ENCODE data around the gene GRK5.

GRCh38 chr10:119297207-119297968 is 90.0 kb downstream of the GRK5 start:
- no peak for TF ChIP-seq POLR2AphosphoS5 (IDR thresholded peaks at IDR 0.05)
- no peak for TF ChIP-seq MXI1 (conservative IDR thresholded peaks at IDR 0.05; ENCODE audit: poor library complexity, severe bottlenecking)
- TF ChIP-seq CTCF (IDR thresholded peaks at IDR 0.05; ENCODE audit: poor library complexity, severe bottlenecking) = no peak
- TF ChIP-seq RAD21 (conservative IDR thresholded peaks at IDR 0.05) = no peak
- no peak for TF ChIP-seq TAF1 (IDR thresholded peaks at IDR 0.05; ENCODE audit: low read depth)
- no peak for TF ChIP-seq EZH2 (IDR thresholded peaks at IDR 0.05; ENCODE audit: borderline replicate concordance, insufficient read depth, low read length, poor library complexity, severe bottlenecking)
- no peak for TF ChIP-seq SMC3 (conservative IDR thresholded peaks at IDR 0.05; ENCODE audit: poor library complexity)
